GM06990 (cell line): ENCODE results near the gene COL18A1.

Experiments used
- DNase-seq: peaks from one replicate; pipeline ENCODE4 v3.0.0-alpha.2; 2011; ENCODE audit not compliant: insufficient read length; ENCODE audit errors: extremely low read depth
- H3K27me3 ChIP-seq: replicated peaks from 2 replicates; pipeline ENCODE4 v1.6.0; 2011; ENCODE audit warnings: low read length; ENCODE audit not compliant: control insufficient read depth, insufficient read depth
- H3K36me3 ChIP-seq: 2 replicates; pipeline ENCODE4 v1.5.1; 2011; ENCODE audit warnings: low read length; ENCODE audit not compliant: control insufficient read depth, insufficient read depth
- H3K4me3 ChIP-seq: replicated peaks from 2 replicates; pipeline ENCODE4 v1.5.1; 2011; ENCODE audit warnings: low read depth, mild to moderate bottlenecking, control low read depth, low read length
- CTCF ChIP-seq: IDR thresholded peaks from 2 replicates; pipeline ENCODE4 v1.5.1; 2011; ENCODE audit warnings: low read length, control low read depth, mild to moderate bottlenecking, inconsistent platforms; ENCODE audit not compliant: insufficient read depth, poor library complexity, severe bottlenecking

COL18A1 gene

GRCh38 chr21:45451771-45452182, 46.8 kb downstream of the COL18A1 start:
- Histone ChIP-seq H3K36me3 (no peaks in the 10 kb centered on the region), H3K4me3 (no peak overlapping the region), H3K27me3 (no peaks in the 10 kb centered on the region; the same call in 1 of the 2 replicates)
- DNase-seq = no peak
- TF ChIP-seq CTCF = no peak

- no peak overlapping the region for H3K4me3 ChIP-seq
- TF ChIP-seq CTCF = no peak
- no peak for DNase-seq
- no peaks in the 10 kb centered on the region for H3K36me3 ChIP-seq
- H3K27me3 ChIP-seq = no peaks in the 10 kb centered on the region; the same call in 1 of the 2 replicates
These were observed 47.8 kb downstream of the COL18A1 start for GRCh38 chr21:45452696-45453307.

GRCh38 chr21:45453308-45453950, 48.5 kb downstream of the COL18A1 start:
- Histone ChIP-seq H3K36me3 (no peaks in the 10 kb centered on the region), H3K4me3 (no peak overlapping the region), H3K27me3 (no peaks in the 10 kb centered on the region; the same call in 1 of the 2 replicates)
- no peak for DNase-seq
- TF ChIP-seq CTCF = no peak

GRCh38 chr21:45454060-45454925, 49.3 kb downstream of the COL18A1 start:
- TF ChIP-seq CTCF = peak; percentile 11
- no peaks in the 10 kb centered on the region for H3K36me3 ChIP-seq
- H3K4me3 ChIP-seq = no peak overlapping the region
- no peaks in the 10 kb centered on the region; the same call in 1 of the 2 replicates for H3K27me3 ChIP-seq
- DNase-seq = no peak

GRCh38 chr21:45454926-45455673, 50.1 kb downstream of the COL18A1 start:
- Histone ChIP-seq H3K36me3 (no peaks in the 10 kb centered on the region), H3K27me3 (no peaks in the 10 kb centered on the region; the same call in 1 of the 2 replicates), H3K4me3 (no peak overlapping the region)
- no peak for DNase-seq
- TF ChIP-seq CTCF = no peak
